H1 (cell line): ENCODE data around the gene CBARP.

ENCODE experiments used
- ASH2L ChIP-seq: fragments of 200-600, 300-600 bp; sonication (generic); IDR thresholded peaks from one replicate; pipeline ENCODE4 v1.7.1; 2017; ENCODE audit warnings: low read length
- CREB1 ChIP-seq: IDR thresholded peaks from 2 replicates; pipeline ENCODE4 v1.6.1; 2012; ENCODE audit warnings: inconsistent platforms
- EGR1 ChIP-seq: IDR thresholded peaks from 2 replicates; pipeline ENCODE4 v1.6.1; 2011; ENCODE audit warnings: low read depth, low read length, borderline replicate concordance
- GTF2F1 ChIP-seq: IDR thresholded peaks from 2 replicates; pipeline ENCODE4 v1.6.1; 2012; ENCODE audit warnings: low read depth, low read length, improper control_type of control experiment, borderline replicate concordance
- POLR2A ChIP-seq, 2 experiments: IDR thresholded peaks; 1 replicate in 1 of 2; 2 replicates in 1 of 2; pipeline ENCODE4 v1.6.1; 2011; ENCODE audit warnings: low read depth in 2 of 2, low read length in 2 of 2, mild to moderate bottlenecking in 2 of 2; ENCODE audit errors: control extremely low read depth in 1 of 2
- POLR2AphosphoS5 ChIP-seq: IDR thresholded peaks from 2 replicates; pipeline ENCODE4 v1.6.1; 2011; ENCODE audit warnings: low read depth, low read length
- RNF2 ChIP-seq: fragments of 200-900, 300-1000 bp; sonication (generic); IDR thresholded peaks from 2 replicates; pipeline ENCODE4 v1.7.1; 2016; ENCODE audit warnings: borderline replicate concordance, low read depth, mild to moderate bottlenecking, antibody characterized with exemption, low read length; ENCODE audit not compliant: poor library complexity, severe bottlenecking; ENCODE audit errors: missing control alignments
- SP2 ChIP-seq: IDR thresholded peaks from 2 replicates; pipeline ENCODE4 v1.6.1; 2012; ENCODE audit warnings: mild to moderate bottlenecking, low read length, inconsistent platforms
- SRF ChIP-seq: IDR thresholded peaks from 2 replicates; pipeline ENCODE4 v1.6.1; 2011; ENCODE audit warnings: mild to moderate bottlenecking, low read depth, low read length, moderate library complexity
- ZNF274 ChIP-seq: IDR thresholded peaks from 2 replicates; pipeline ENCODE4 v1.7.0; 2012; ENCODE audit warnings: low read length, borderline replicate concordance; ENCODE audit errors: extremely low read depth
- TF ChIP-seq, protein P1 (sequence below), 3 experiments: IDR thresholded peaks; 1 replicate in 2 of 3; 2 replicates in 1 of 3; pipeline versions ENCODE4 v1.5.1 to v1.6.1; 2011; ENCODE audit warnings: low read length in 3 of 3, mild to moderate bottlenecking in 3 of 3, inconsistent platforms in 2 of 3, low read depth in 1 of 3, moderate library complexity in 1 of 3; ENCODE audit not compliant: insufficient read depth in 1 of 3; ENCODE audit errors: control extremely low read depth in 1 of 3
- TF ChIP-seq, protein P2 (sequence below): IDR thresholded peaks from 2 replicates; pipeline ENCODE4 v1.6.1; 2011; ENCODE audit warnings: low read length, improper control_type of control experiment

- TF ChIP-seq RNF2 (no peak), GTF2F1 (no peak), POLR2AphosphoS5 (no peak), POLR2A (IDR thresholded peaks at IDR 0.05; ENCODE audit: control extremely low read depth in 1 of 2, low read depth in 2 of 2, low read length in 2 of 2) (no peak), ZNF274 (no peak), SRF (no peak), EGR1 (no peak), CREB1 (peak; percentile 87), ASH2L (no peak), SP2 (peak; percentile 80)
- TF ChIP-seq, protein P1, sequence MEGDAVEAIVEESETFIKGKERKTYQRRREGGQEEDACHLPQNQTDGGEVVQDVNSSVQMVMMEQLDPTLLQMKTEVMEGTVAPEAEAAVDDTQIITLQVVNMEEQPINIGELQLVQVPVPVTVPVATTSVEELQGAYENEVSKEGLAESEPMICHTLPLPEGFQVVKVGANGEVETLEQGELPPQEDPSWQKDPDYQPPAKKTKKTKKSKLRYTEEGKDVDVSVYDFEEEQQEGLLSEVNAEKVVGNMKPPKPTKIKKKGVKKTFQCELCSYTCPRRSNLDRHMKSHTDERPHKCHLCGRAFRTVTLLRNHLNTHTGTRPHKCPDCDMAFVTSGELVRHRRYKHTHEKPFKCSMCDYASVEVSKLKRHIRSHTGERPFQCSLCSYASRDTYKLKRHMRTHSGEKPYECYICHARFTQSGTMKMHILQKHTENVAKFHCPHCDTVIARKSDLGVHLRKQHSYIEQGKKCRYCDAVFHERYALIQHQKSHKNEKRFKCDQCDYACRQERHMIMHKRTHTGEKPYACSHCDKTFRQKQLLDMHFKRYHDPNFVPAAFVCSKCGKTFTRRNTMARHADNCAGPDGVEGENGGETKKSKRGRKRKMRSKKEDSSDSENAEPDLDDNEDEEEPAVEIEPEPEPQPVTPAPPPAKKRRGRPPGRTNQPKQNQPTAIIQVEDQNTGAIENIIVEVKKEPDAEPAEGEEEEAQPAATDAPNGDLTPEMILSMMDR (IDR thresholded peaks at IDR 0.05; ENCODE audit: control extremely low read depth in 1 of 3, insufficient read depth in 1 of 3, low read depth in 1 of 3, low read length in 3 of 3): no peak
- TF ChIP-seq, protein P2, sequence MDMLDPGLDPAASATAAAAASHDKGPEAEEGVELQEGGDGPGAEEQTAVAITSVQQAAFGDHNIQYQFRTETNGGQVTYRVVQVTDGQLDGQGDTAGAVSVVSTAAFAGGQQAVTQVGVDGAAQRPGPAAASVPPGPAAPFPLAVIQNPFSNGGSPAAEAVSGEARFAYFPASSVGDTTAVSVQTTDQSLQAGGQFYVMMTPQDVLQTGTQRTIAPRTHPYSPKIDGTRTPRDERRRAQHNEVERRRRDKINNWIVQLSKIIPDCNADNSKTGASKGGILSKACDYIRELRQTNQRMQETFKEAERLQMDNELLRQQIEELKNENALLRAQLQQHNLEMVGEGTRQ: no peak
Observed at GRCh38 chr19:1260749-1261537, 23.1 kb upstream of the CBARP start.
